Fibroblast of peridontal ligament (primary cell): ENCODE data around the gene MYOF.

Experiments used
- DNase-seq: peaks from one replicate; pipeline ENCODE4 v3.0.0-alpha.2; 2010; ENCODE audit errors: extremely low read depth

MYOF gene

GRCh38 chr10:93259126-93259525 is 223.0 kb downstream of the MYOF start:
- DNase-seq: no peak
